A673 (cell line): ENCODE results near the gene NFATC4. TPM values are rescaled to one million over a fixed set of nuclear protein-coding genes. Genes with fewer than 3 reads are reported as not detected.
"Not testable (repeated sequence)": the region's sequence is repeated elsewhere in the genome, so short reads cannot be mapped to it uniquely, and the experiment has no call there.

Experiments
- BruUV-seq: library from RNA; stranded (reverse); fragments of 400-500 nt; replicated peaks from 2 replicates; lab custom pipeline; 2021; lab: Mats Ljungman, UMichigan
- CTCF ChIA-PET: fragments of 300-600 bp; sonication (Branson Sonifier 250); formaldehyde crosslinking; loops from one replicate; lab custom pipeline; 2022; ENCODE audit warnings: antibody characterized with exemption; lab: Charles Lee
- POLR2A ChIA-PET: fragments of 300-600 bp; sonication (Branson Sonifier 250); formaldehyde crosslinking; loops from one replicate; lab custom pipeline; 2022; ENCODE audit warnings: antibody characterized with exemption; ENCODE audit not compliant: low non-redundant PET; lab: Charles Lee
- DNase-seq: peaks from one replicate; pipeline ENCODE4 v3.0.0-alpha.2; 2015; ENCODE audit warnings: low spot score
- H3K27ac ChIP-seq: fragments of 200-600 bp; sonication (generic); 2 replicates; pipeline ENCODE4 v1.5.1; 2016; ENCODE audit warnings: mixed run types, low read depth, mild to moderate bottlenecking, mixed read lengths, antibody characterized with exemption, low read length; ENCODE audit not compliant: poor library complexity, severe bottlenecking
- H3K27me3 ChIP-seq: fragments of 200-600 bp; sonication (generic); replicated peaks from 2 replicates; pipeline ENCODE4 v1.6.1; 2017; ENCODE audit warnings: mixed run types, low read depth, mild to moderate bottlenecking, mixed read lengths, antibody characterized with exemption, low read length; ENCODE audit not compliant: insufficient read depth, poor library complexity
- H3K36me3 ChIP-seq: fragments of 200-600 bp; sonication (generic); 2 replicates; pipeline ENCODE4 v1.6.1; 2016; ENCODE audit warnings: mixed run types, mild to moderate bottlenecking, mixed read lengths, antibody characterized with exemption, low read length; ENCODE audit not compliant: insufficient read depth, poor library complexity, severe bottlenecking
- H3K4me1 ChIP-seq: fragments of 200-600 bp; sonication (generic); 2 replicates; pipeline ENCODE4 v1.6.1; 2017; ENCODE audit warnings: mixed run types, mild to moderate bottlenecking, mixed read lengths, antibody characterized with exemption, low read length; ENCODE audit not compliant: insufficient read depth, poor library complexity, severe bottlenecking
- H3K4me3 ChIP-seq: fragments of 200-600 bp; sonication (generic); 2 replicates; pipeline ENCODE4 v1.5.1; 2016; ENCODE audit warnings: low read depth, mixed run types, mild to moderate bottlenecking, mixed read lengths, low read length; ENCODE audit not compliant: poor library complexity, severe bottlenecking
- H3K9me3 ChIP-seq: fragments of 200-600 bp; sonication (generic); 2 replicates; pipeline ENCODE4 v1.6.1; 2016; ENCODE audit warnings: mixed run types, low read depth, mild to moderate bottlenecking, mixed read lengths, antibody characterized with exemption, low read length; ENCODE audit not compliant: poor library complexity, severe bottlenecking
- EZH2 ChIP-seq: fragments of 200-600 bp; sonication (generic); IDR thresholded peaks from 2 replicates; pipeline ENCODE4 v1.6.1; 2017; ENCODE audit warnings: borderline replicate concordance, low read depth, mild to moderate bottlenecking, mixed read lengths, antibody characterized with exemption, low read length; ENCODE audit not compliant: poor library complexity, severe bottlenecking
- intact Hi-C: fragments of 100-400 bp; cut with micrococcal nuclease; formaldehyde crosslinking; loops from one replicate; pipeline ENCODE4 v1.10.0; 2022; ENCODE audit not compliant: unreplicated experiment
- total RNA-seq: library from RNA; stranded (reverse); gene quantifications from 2 replicates; pipeline ENCODE4 v1.2.3, GENCODE V29; 2021
- TF ChIP-seq, protein P1 (sequence below): fragments of 300-800, 200-600 bp; sonication (generic); conservative IDR thresholded peaks from 2 replicates; pipeline ENCODE4 v1.5.1; 2017; ENCODE audit warnings: low read depth, mild to moderate bottlenecking, antibody characterized with exemption, low read length, moderate library complexity, mixed read lengths

The NFATC4 gene
- total RNA-seq, 1 experiment from 2014 or later, result 38.1 TPM

DNA sequence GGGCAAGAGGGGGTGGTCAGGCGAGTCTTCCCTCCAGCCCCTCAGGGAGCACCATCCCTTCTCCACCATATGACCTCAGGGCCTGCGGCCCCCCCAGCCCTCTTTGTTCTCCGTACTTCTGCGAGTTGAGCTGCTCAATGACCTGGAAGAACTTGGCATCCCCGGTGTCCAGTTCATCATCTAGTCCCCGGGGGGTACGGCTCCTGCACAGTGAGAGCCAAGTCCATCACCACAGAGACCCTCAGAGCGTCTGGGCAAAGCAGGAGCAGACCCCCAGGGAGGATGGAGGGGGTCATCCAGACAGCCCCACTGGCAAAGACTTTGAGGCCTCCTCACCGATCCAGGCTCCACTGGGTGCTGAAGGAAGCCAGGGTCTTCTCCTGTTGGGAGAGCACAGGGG, 42.0 kb upstream of the NFATC4 start:
- no peak for DNase-seq
- no peak for TF ChIP-seq EZH2
- TF ChIP-seq, protein P1, sequence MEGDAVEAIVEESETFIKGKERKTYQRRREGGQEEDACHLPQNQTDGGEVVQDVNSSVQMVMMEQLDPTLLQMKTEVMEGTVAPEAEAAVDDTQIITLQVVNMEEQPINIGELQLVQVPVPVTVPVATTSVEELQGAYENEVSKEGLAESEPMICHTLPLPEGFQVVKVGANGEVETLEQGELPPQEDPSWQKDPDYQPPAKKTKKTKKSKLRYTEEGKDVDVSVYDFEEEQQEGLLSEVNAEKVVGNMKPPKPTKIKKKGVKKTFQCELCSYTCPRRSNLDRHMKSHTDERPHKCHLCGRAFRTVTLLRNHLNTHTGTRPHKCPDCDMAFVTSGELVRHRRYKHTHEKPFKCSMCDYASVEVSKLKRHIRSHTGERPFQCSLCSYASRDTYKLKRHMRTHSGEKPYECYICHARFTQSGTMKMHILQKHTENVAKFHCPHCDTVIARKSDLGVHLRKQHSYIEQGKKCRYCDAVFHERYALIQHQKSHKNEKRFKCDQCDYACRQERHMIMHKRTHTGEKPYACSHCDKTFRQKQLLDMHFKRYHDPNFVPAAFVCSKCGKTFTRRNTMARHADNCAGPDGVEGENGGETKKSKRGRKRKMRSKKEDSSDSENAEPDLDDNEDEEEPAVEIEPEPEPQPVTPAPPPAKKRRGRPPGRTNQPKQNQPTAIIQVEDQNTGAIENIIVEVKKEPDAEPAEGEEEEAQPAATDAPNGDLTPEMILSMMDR, result no peak
- Histone ChIP-seq H3K9me3 (no peaks in the 10 kb centered on the region), H3K27ac (no peak overlapping the region), H3K36me3 (no peaks in the 10 kb centered on the region), H3K4me1 (no peaks in the 10 kb centered on the region), H3K27me3 (no peaks in the 10 kb centered on the region), H3K4me3 (no peak overlapping the region)
- BruUV-seq, result no TSS peak
- ChIA-PET POLR2A (no interaction called here), CTCF (interaction anchor here (0.7 to 2.0 kb wide), 3 partner anchors 18 to 117 kb away, joined by 3 to 7 read pairs (median 3); partner anchors contain the start of gene CIDEB)
- intact Hi-C loops, result no loop called here

DNA sequence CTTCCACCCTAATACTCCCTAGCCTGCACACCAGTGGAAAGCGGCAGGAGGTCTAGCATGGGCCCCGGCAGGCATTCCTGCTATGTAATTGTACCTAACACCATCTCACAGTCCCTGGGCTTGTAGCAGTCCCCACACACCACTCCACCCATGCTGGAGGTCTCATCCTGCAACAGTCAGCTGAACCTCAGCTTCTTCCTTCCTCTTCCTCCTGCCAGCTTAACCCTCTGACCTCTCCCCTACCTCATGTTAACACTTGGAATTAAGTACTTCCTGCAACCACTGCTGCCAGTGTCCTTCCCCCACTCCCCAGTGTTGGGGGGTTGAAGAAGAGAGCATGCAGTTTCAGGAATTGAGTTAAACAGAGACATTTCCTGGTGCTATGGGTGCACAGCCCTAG, 40.7 kb upstream of the NFATC4 start:
- intact Hi-C loops, result no loop called here
- no peaks in the 10 kb centered on the region for H3K4me1 ChIP-seq
- no peak overlapping the region for H3K4me3 ChIP-seq
- H3K27ac ChIP-seq, result no peak overlapping the region
- ChIA-PET CTCF (interaction anchor here (1.3 to 1.5 kb wide), 2 partner anchors 105 to 109 kb away, joined by 5 to 6 read pairs; no protein-coding TSS in a partner anchor), POLR2A (interaction anchor here (0.6 to 0.7 kb wide), 2 partner anchors 18 to 96 kb away, joined by 8 to 14 read pairs; no protein-coding TSS in a partner anchor)
- no peak for DNase-seq
- H3K27me3 ChIP-seq, result no peaks in the 10 kb centered on the region
- no peaks in the 10 kb centered on the region for H3K9me3 ChIP-seq
- TF ChIP-seq, protein P1, result no peak
- TF ChIP-seq EZH2, result no peak
- no TSS peak for BruUV-seq
- H3K36me3 ChIP-seq, result no peaks in the 10 kb centered on the region

DNA sequence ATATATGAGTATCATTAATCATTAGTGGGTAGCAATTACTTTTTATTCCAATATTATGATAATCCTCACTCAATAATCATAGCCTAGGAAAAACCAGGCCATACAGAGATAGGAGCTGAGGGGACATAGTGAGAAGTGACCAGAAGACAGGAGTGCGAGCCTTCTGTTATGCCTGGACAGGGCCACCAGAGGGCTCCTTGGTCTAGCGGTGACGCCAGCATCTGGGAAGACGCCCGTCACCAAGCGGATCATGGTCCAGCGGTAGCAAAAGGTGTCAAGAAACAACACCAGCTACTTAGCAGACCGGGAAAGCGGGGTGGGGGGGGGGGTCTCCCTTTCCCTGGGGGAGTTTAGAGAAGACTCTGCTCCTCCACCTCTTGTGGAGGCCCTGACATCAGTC, 40.1 kb upstream of the NFATC4 start:
- ChIA-PET POLR2A (interaction anchor here (0.6 kb wide), 1 partner anchor 10 kb away, joined by 3 read pairs; no protein-coding TSS in a partner anchor), CTCF (interaction anchor here (1.2 to 1.5 kb wide), 3 partner anchors 104 to 109 kb away, joined by 5 to 7 read pairs (median 6); no protein-coding TSS in a partner anchor)
- H3K27ac ChIP-seq, H3K9me3 ChIP-seq, H3K36me3 ChIP-seq, H3K27me3 ChIP-seq, BruUV-seq, H3K4me3 ChIP-seq, H3K4me1 ChIP-seq, intact Hi-C loops, DNase-seq: not testable (repeated sequence)
- TF ChIP-seq, protein P1, result peak; percentile 48
